SIG-M5 treated with dmso at 0.1 percent for 504 hours (cell line): Measurements from ENCODE around the gene IER3.

Experiments
- DNase-seq: peaks from one replicate; lab custom pipeline; 2025; ENCODE audit not compliant: unreplicated experiment; lab: John Stamatoyannopoulos, UW

The IER3 gene, protein sequence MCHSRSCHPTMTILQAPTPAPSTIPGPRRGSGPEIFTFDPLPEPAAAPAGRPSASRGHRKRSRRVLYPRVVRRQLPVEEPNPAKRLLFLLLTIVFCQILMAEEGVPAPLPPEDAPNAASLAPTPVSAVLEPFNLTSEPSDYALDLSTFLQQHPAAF

DNA sequence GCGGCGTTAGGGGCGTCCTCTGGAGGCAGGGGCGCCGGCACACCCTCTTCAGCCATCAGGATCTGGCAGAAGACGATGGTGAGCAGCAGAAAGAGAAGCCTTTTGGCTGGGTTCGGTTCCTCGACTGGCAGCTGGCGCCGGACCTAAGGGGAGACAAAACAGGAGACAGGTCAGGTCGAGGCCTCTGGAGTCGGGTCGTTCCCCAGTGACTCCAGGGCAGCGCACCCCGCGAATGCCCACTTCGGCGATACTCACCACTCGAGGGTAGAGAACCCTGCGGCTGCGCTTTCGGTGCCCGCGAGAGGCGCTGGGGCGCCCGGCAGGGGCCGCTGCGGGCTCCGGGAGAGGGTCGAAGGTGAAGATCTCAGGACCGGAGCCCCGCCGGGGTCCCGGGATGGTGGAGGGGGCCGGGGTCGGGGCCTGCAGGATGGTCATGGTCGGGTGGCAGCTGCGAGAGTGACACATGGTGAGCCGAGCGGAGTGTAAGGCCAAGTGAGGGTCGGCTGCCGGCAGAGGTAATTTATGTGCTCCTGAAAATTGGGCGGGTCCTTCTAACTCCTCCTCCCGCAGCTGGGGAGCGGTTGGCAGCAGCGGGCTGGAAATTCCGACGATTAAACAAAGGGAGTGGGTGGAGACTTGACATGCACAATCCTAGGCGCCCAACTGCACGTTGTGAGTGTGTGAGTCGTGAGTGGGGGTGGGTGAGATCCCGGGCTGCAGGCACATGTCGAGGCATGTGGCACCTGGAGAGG is at the start of gene IER3:
TSS of gene IER3 (minus strand) at position 494 of the 752 bp plus-strand sequence. CDS start at position 465, 29 bp downstream.
- DNase-seq = peak; percentile 78

DNA sequence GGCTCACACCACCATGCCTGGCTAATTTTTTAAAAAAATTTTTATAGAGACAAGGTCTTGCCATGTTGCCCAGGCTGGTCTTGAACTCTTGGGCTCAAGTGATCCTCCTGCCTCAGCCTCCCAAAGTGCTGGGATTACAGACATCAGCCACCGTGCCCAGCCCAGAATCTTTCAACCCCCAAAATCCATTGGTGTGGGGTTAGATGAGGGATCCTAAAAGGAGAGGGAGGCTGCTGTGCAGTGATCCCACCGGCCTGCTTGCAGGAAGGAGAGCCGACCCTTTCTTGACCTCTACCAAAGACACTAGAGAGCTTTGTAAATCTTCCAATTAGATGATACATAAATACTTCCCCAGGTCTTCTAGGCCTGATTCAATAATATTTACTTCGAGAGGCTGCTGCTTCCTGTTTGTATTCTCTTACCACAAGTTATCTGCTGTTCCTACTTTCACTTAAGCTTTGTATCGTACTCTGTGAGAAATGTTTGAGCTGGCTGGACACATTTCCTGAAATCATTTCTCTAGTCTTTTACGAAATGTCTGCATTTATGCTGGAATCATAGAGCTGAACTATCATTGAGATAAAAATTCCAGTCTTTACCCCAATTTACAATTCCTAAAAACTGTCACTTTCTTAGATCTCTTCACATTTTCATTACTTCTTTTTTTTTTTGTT is 49.3 kb upstream of the IER3 start:
- peak; percentile 48 for DNase-seq

DNA sequence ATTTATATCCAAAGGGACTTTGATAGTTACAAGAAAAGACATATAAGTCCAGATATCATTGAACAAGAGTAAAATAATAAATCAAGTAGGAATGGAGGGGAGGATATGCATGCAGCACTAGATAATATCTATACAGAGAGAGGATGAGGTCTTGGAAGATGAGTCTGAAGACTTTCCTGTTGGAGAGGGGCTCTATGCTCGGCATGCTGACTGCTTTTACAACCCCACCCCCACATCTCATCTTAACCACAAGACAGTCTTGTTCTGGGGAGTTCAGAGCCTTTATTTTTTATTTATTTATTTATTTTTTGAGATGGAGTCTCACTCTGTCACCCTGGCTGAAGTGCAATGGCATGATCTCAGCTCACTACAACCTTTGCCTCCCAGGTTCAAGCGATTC is 48.4 kb upstream of the IER3 start:
- no peak for DNase-seq

DNA sequence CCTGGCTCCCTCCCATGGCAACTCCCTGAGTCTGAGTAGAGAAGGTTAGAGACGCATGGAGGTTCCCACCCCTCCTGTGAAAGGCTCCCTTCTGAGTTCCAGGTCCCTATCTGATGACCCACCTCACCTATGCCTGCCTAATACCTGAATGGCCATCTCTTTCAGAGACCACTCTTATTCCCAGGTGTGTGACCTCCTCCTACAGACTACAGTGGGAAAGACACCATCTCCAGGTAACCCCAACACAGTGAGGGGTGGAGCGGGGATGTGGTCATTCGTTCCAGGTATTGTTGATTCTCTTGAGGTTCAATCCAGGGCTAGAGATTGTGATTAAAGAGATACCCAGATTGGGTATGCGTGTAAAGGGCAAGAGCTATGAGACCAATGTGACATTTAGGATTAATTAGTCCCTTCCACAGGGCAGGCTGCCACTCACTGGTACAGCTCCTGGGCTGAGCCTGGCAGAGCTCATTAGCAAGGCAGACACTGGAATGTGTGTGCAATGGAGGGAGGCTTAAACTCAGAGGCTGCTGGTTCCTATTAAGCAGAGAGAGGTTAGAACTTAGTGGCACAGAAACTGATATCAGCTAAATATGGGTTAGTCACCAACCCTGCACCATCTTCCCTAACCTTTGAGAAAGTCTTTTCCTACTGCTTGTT is 46.5 kb upstream of the IER3 start:
- no peak for DNase-seq

DNA sequence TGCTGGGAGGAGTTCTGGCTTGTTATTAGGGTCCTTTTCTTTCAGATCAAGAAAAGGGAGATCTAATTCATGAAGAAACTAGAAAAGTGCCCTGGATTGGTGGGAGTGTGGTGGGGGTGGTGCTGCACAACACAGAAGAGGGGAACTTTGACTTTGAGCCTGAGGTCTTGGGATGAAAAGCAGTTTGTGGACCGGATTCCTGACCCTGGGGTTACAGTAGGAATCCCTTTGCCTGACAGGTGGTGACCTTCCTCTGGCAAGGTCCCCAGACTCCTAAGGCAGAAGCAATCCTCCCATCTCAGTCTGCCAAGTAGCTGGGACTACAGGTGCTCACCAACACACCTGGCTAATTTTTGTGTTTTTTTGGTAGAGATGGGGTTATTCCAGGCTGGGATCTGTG is 45.3 kb upstream of the IER3 start:
- no peak for DNase-seq

DNA sequence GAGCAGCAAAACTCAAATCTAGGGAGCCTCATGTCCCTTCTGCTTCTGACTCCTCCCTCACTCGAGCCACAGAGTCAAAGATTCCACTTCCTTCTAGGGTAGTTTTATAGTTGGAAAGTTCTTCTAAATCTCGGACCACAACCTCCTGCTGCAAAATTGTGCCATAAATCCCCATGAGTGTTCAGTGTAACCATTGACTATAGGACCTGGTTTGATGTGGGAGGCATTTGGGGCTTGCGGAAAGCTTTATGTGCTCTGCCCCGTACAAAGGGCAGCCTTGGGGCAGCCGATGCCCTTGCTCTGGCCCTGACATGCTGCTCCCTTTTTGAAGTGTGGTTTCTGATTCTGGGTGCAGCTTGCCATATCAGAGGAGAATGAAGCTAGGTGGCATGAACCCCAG is 43.6 kb upstream of the IER3 start:
- DNase-seq = peak; percentile 71

DNA sequence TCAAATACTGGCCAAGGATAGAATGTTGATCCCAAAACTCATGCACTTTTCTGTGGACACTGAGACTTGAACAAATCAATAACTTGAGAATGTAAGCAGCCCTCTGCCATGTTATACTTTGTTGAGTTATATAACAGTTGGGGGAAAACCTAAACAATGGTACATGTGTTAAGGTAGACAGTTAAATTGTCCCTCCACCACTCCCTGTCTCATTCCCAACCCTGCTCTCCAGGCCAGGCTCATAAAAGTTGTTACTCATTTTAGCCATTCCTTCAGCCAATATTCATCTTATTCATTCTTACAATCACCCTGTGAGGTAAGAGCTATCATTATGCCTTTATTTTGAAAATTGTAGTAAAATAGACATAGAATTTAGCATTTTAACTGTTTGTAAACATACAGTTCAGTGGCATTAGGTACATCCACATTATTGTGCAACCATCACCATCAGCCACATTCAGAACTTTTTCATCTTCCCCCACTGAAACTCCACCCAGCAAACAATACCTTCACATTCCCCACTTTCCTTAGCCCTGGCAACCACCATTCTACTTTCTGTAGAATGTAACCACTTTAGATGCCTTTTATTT is 38.2 kb upstream of the IER3 start:
- no peak for DNase-seq

DNA sequence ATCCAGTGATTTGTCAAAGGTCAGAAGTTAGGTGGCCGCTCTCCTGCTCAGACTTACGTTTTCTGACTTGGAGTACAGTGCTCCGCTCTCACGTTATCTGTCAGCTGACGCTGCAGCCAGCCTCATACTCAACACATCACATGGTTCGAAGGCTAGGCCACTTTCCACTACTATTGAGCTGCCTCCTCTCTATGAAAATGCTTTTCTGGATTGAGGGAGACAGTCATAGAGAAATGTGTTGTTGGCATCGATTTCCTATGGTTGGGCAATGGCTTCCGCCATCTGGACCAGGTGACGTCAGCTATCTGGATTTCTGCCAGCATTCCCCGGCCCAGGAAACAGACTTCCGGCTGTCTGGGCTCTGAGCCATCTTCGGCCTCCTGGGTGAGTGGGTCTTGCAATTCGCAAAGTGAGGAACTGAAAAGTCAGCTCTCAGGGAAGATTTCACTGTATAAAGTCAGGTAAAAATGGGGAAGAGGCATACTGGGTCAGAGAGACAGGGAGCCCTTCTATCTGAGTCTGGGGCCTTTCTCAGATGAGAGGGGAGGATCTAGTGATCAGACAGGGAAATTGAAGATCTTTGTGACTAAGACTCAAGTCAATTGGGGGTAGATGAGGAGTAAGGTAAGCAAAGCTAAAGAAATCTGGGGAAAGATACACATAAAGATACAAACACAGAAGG is 37.5 kb upstream of the IER3 start:
- DNase-seq = peak; percentile 85

DNA sequence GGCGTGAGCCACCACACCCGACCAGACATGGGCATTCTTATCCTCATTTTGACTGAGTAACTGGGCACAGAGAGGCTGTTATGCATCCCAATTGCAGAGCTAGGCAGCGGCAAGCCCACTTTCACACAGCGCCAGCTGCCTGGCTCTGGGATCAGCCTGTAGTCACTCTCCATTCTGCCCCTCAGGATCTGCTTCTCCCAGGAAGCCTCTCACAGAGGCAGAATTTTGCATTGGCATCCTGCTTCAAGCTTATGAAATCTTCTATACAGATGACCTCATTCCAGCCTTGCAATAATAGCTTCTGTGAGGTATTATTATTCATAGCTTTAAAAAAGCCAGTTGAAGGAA is 37.0 kb upstream of the IER3 start:
- no peak for DNase-seq

DNA sequence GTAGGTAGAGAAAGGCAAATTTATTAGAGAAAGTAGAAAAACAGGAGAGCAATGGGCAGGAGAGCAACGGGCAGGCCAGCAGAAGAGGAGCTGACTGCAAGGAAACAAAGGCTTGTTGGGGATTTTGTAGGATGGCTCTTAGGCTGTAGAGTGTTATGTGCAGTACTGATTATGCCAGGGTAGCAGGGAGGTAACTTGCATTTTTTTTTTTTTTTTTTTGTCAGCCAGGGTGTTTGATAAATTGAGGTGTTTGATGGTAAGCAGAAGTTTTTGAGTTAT is 36.2 kb upstream of the IER3 start:
- no peak for DNase-seq

DNA sequence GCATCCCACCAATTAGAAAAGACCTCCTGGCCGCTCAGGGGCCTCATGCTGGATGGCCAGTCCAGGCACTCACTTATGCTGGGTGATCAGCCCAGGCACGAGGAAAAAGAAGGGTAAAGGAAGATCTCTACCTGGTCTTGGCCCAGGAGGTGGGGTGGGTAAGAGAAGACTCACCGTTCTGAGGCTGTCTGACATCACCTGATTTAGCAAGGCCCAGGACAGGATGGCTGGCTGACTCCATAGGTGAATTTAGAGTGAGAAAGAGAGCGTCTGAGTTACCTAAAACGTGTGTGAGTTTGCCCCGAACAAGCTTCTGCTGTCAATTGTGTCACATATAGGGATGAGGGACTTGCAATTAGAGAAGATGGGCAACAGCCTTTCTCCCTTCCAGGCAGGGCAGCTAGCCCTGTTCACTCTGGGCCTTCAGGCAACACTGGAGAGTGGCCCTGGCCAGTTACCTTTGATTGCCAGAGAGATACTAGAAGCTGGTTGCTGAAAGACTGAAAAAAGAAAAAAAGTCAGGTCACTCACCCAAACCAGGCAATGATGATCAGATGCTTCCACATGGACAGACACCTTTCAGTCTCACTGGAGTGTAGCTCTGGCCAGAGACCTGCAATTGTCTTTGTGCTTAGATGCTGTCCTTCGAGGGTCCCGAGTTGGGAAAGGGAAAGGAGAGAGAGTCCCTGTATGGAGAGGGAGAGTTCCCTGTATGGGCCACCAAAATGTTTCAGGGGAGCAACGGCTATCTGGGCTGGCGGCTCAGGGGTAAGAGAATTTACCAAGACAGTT is 35.7 kb upstream of the IER3 start:
- DNase-seq = no peak

DNA sequence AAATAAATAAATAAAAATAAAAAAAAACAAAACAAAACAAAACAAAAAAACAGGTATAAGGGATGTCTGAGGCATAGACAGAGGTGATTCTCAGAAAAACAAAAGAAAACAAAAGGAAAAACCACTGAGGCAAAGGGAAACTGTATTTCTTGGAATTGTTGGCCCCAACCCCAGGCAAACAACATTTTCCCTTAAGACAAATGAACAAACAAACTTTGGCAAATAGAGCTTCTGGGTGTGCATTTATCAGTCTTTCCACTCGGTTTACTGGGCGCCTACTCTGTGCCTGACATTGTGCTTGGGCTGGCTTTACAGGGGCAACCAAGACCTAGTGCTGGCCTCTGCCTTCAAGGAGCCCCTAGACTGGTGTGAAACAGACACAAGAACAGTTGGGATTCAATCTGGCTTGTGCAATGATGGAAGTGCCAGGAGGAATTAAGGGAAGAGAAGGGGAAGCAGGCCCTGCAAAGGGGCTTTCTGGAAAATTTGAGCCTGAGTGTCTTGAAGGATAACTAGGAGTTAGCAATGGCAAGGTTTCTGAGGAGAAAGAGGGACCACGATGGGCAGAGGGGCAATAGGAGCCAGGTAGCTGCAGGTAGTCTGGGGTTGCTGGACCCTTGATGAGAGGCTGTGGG is 33.8 kb upstream of the IER3 start:
- no peak for DNase-seq

DNA sequence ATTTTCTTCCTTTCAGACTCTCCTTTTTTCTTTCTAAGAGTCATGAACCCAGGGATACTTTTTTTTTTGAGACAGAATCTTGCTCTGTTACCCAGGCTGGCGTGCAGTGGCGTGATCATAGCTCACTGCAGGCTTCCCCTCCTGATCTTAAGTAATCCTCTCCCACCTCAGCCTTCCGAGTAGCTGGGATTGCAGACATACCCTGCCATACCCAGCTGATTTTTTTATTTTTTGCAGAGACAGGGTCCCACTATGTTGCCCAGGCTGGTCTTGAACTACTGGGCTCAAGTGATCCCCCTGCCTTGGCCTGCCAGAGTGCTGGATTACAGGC is 32.8 kb upstream of the IER3 start:
- DNase-seq = no peak

DNA sequence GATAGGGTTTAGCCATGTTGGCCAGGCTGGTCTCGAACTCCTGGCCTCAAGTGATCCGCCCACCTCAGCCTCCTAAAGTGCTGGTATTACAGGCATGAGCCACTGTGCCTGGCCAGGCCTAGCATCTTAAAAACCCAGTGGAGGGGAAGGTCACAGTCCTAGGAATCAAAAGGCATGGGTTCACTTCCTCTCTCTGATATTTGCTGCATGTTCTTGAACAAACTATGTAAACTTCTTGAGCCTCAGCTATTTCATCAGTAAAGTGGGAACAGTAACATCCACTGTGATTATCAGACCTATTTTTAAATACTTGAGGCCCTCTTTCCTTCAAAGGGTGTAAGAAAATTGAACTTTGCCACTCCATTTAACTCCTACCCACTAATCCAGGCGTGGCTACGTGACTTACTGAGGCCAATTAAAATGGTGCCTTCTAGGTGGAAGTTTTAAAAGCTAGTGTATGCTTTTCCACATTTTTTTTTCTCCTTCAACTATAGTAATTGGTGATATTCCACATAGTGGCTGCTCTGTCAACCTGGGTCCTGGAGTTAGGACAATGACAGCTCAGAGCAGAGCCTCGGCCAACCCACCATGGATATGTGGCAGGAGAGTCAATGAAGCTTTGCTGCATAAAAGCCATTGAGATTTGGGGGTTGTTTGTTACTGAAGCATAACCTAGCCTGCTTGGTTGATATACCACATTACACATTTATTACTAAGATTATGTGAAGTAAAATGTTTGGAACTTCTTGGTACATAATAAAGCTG is 32.2 kb upstream of the IER3 start:
- no peak for DNase-seq

DNA sequence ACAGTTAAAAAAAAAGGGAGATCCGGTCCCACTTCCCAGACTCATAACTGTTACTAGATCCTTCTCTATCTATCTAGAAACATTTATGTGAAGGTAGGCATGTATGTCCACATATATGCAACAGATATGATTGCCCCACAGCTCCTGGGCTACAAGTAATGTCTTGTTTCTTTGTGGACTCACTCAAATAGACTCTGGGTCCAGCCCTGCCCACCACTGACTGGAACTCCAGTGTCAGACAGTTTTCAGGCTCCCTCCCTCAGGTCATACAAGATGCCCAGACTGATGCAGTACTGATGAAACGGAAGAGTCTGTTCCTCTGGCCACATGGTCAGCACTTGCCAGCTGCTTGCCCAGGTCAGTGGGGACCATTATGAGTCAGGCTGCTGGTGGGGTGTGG is 30.8 kb upstream of the IER3 start:
- DNase-seq = no peak

DNA sequence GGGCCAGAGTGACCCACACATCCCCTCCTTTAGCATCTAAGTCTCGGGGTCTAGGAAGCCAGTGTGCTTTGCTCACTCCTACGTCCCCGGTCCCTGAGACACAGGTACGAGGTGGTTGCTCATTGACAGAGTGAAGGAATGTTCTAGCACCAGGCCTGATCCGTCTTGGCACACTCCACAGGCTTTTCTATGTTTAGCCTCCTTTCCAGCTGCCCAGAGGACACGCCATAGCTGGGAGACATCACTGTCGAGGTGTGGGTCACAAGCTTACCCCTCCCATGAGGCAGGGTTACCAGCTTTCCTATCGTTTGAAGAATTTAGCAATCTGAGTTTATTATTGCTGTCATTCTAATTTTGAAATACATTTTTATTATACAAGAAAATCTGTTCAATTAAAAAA is 30.4 kb upstream of the IER3 start:
- DNase-seq = no peak

DNA sequence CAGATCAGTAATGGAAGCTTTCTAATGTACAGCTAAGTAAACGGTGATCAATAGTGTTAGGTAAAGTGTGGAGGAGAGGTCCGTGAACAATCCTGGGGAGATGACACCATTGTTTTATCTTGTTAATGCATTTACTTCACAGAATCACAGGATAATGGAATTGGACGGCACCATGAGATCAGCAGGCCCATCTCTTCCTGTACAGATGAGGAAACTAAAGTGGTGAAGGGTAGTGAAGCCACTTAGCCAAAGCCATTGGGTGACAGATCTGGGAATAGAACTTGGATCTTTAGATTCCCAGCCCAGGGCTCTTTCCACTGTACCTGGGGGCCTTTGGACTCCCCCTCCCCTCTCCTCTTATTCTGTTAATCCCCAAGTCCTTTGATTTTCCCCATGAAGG is 26.2 kb upstream of the IER3 start:
- no peak for DNase-seq

DNA sequence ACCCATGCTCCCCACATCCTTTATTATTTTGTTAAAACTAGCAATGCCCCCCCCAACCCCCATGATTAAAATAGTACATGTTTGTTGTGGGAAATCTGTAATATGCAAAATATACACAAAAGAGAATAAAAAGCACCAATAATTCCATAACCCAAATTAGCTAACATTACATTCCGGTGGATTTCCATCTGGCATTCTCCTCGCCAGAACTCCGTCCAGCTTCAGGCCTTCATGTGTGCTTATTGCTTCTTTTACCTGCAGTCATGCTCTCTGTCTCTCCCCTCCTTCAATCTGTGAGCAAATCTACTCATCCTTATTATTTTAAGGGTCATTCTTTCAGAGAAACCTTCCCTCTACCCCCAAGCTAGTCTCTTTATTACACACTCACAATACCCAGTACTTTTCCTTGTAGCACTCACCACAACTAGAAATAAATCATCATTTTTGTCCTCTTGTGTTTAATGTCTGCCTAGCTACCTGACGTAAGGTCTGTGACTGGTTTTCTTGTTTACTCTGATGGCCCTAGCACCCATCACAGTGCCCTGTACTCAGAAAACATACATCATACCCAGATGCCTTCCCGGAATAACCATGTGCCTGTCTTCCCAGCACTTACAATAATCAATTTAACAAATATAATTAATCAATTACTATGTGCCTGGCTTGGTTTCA is 25.6 kb upstream of the IER3 start:
- DNase-seq = no peak
